ENCODE data around the gene LBHD2. TPM values are rescaled to one million over a fixed set of nuclear protein-coding genes. Genes with fewer than 3 reads are reported as not detected.

The LBHD2 gene
- total RNA-seq, 1 donor from 2014 or later = not detected

DNA sequence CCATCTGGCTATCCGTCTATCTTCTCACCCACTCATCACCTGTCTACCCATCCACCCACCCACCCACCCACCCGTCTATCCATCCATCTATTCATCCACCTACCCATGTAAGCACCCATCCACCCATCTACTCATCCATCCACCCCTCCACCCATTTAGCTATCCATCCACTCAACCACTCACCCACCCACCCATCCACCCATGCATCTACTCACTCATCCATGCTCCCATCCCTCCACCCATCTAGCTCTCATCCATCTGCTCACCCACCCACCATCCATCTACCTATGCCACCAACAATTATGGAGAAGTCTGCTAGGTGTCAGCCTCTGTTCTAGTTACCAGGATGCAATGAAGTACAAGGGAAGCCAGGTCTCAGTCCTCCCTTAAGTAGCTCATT is 50.4 kb downstream of the LBHD2 start:
- H3K4me1 Mint-ChIP-seq = peaks cover 33% of the 10 kb centered on the region
- H3K9ac ChIP-seq = no peak overlapping the region
- H3K4me1 ChIP-seq = peaks cover 10% of the 10 kb centered on the region
- no peaks in the 10 kb centered on the region for H3K36me3 Mint-ChIP-seq
- no peak overlapping the region for H2AFZ ChIP-seq (replicated peaks)
- no peaks in the 10 kb centered on the region for H3K79me2 ChIP-seq (ENCODE audit: low read depth)
- H4K20me1 ChIP-seq (ENCODE audit: low read depth) = no peaks in the 10 kb centered on the region
- H3K27me3 Mint-ChIP-seq (ENCODE audit: insufficient read depth, low read depth) = peaks cover 13% of the 10 kb centered on the region
- no peak overlapping the region for H3K4me2 ChIP-seq
- H3K27me3 ChIP-seq = peaks cover 11% of the 10 kb centered on the region
- TF ChIP-seq EZH2 (IDR thresholded peaks at IDR 0.05) (no peak), EZH2phosphoT487 (IDR thresholded peaks at IDR 0.05) (no peak)
- TF ChIP-seq, protein P1, sequence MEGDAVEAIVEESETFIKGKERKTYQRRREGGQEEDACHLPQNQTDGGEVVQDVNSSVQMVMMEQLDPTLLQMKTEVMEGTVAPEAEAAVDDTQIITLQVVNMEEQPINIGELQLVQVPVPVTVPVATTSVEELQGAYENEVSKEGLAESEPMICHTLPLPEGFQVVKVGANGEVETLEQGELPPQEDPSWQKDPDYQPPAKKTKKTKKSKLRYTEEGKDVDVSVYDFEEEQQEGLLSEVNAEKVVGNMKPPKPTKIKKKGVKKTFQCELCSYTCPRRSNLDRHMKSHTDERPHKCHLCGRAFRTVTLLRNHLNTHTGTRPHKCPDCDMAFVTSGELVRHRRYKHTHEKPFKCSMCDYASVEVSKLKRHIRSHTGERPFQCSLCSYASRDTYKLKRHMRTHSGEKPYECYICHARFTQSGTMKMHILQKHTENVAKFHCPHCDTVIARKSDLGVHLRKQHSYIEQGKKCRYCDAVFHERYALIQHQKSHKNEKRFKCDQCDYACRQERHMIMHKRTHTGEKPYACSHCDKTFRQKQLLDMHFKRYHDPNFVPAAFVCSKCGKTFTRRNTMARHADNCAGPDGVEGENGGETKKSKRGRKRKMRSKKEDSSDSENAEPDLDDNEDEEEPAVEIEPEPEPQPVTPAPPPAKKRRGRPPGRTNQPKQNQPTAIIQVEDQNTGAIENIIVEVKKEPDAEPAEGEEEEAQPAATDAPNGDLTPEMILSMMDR (IDR thresholded peaks at IDR 0.05) = no peak
- no peaks in the 10 kb centered on the region for H3K36me3 ChIP-seq
- no peaks in the 10 kb centered on the region for H3K9me3 ChIP-seq (ENCODE audit: low read depth)
- H3K9me3 Mint-ChIP-seq = no peaks in the 10 kb centered on the region
- H3K27ac ChIP-seq = no peak overlapping the region
- H3K4me3 ChIP-seq = no peak overlapping the region
- no peak overlapping the region for H3K27ac Mint-ChIP-seq
- no peak overlapping the region for H3K4me3 Mint-ChIP-seq
- no peak for DNase-seq (ENCODE audit: low spot score)
- peaks cover 3% of the 10 kb centered on the region for H3F3A ChIP-seq (ENCODE audit: low read depth)

DNA sequence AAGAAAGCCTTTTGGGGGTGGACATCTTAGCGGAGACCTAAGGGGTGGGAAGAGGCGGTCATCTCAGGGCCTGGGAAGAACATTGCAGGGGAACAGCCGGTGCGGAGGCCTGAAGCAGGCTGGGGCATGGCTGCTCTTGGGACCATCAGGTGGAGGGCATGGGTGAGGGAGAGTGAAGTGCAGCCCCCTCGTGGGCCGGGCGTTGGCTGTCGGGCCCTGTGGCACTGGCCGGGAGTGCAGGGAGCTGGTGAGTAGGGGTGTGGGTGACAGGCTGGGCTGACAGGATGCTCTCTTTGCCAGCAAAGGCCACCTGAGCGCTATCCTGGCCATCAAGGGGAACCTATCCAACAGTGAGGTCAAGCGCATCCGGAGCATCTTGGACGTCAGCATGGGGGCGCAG is 50.9 kb downstream of the LBHD2 start:
- H3K4me1 Mint-ChIP-seq = peaks cover 38% of the 10 kb centered on the region
- peaks cover 16% of the 10 kb centered on the region for H3K27me3 ChIP-seq
- no peaks in the 10 kb centered on the region for H4K20me1 ChIP-seq (ENCODE audit: low read depth)
- peaks cover 16% of the 10 kb centered on the region for H3K27me3 Mint-ChIP-seq (ENCODE audit: insufficient read depth, low read depth)
- H3F3A ChIP-seq (ENCODE audit: low read depth) = peaks cover 3% of the 10 kb centered on the region
- H3K4me3 ChIP-seq = no peak overlapping the region
- no peaks in the 10 kb centered on the region for H3K79me2 ChIP-seq (ENCODE audit: low read depth)
- H3K36me3 ChIP-seq = no peaks in the 10 kb centered on the region
- peak overlapping the region; percentile 36 for H3K27ac Mint-ChIP-seq
- H3K4me2 ChIP-seq = no peak overlapping the region
- H3K9me3 Mint-ChIP-seq = no peaks in the 10 kb centered on the region
- H2AFZ ChIP-seq (replicated peaks) = no peak overlapping the region
- no peak overlapping the region for H3K9ac ChIP-seq
- H3K27ac ChIP-seq = no peak overlapping the region
- H3K9me3 ChIP-seq (ENCODE audit: low read depth) = no peaks in the 10 kb centered on the region
- no peak overlapping the region for H3K4me3 Mint-ChIP-seq
- no peak for DNase-seq (ENCODE audit: low spot score)
- H3K4me1 ChIP-seq = peaks cover 11% of the 10 kb centered on the region
- no peak for TF ChIP-seq EZH2phosphoT487 (IDR thresholded peaks at IDR 0.05)
- TF ChIP-seq, protein P1 (IDR thresholded peaks at IDR 0.05) = no peak
- TF ChIP-seq EZH2 (IDR thresholded peaks at IDR 0.05) = no peak
- H3K36me3 Mint-ChIP-seq = no peaks in the 10 kb centered on the region

DNA sequence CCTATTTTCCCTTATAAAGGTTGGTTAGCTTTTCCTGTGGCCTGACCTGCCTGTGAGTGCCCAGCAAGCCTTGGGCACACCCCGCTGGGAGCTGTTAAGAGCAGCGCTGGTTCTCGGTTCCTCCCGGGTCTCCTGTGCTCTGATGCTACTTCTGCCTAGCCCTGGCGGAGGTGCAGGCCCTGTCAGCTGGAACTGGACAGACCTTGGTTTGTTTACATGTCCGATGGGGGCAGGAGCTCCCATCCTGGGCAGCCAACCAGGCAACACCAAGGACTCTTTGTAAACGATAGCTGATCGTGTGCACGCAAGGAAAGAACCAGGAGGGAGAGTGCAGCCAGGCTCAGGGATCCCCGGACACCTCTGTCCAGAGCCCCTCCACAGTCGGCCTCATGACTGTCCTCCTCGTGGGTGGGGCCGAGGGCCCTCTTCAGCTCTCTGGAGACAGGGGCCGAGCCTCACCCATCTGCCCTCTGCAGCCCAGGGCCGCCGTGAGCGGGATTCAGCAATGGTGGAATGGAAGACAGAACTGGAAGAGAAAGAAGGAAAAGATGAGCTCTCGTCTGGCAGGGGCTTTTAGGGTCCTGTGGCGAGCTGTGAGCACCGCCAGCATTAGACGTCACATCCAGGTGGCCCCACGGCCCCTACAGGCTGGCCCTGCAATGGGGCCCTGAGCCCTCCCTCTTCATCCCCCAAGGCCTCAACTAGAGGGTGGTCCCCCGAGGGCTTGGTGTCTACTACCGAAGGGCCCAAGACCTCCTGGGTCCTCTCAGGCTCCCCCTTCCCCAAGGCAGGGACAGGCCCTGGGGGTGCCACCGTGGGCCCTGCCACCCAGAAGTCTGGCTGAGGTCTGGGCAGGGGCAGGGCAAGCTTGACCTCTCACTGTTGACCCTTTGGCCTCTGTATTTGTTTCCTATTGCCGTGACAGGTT is 51.6 kb downstream of the LBHD2 start:
- Histone ChIP-seq H3F3A (ENCODE audit: low read depth) (peaks cover 9% of the 10 kb centered on the region), H3K4me3 (no peak overlapping the region), H3K27me3 (peaks cover 23% of the 10 kb centered on the region), H3K4me1 (peaks cover 11% of the 10 kb centered on the region), H3K36me3 (no peaks in the 10 kb centered on the region), H2AFZ (replicated peaks) (no peak overlapping the region), H3K4me2 (no peak overlapping the region), H3K79me2 (ENCODE audit: low read depth) (no peaks in the 10 kb centered on the region), H4K20me1 (ENCODE audit: low read depth) (no peaks in the 10 kb centered on the region), H3K27ac (no peak overlapping the region), H3K9me3 (ENCODE audit: low read depth) (no peaks in the 10 kb centered on the region), H3K9ac (no peak overlapping the region)
- peaks cover 20% of the 10 kb centered on the region for H3K27me3 Mint-ChIP-seq (ENCODE audit: insufficient read depth, low read depth)
- no peak for TF ChIP-seq EZH2 (IDR thresholded peaks at IDR 0.05)
- TF ChIP-seq, protein P1 (IDR thresholded peaks at IDR 0.05) = no peak
- TF ChIP-seq EZH2phosphoT487 (IDR thresholded peaks at IDR 0.05) = no peak
- no peak overlapping the region for H3K4me3 Mint-ChIP-seq
- no peak overlapping the region for H3K27ac Mint-ChIP-seq
- no peaks in the 10 kb centered on the region for H3K9me3 Mint-ChIP-seq
- DNase-seq (ENCODE audit: low spot score) = no peak
- no peaks in the 10 kb centered on the region for H3K36me3 Mint-ChIP-seq
- H3K4me1 Mint-ChIP-seq = peaks cover 39% of the 10 kb centered on the region

All from neural progenitor cell (in vitro differentiated cells).